ENCODE results near the gene GFRA1.

The GFRA1 gene

GRCh38 chr10:116126239-116126638, 146.8 kb downstream of the GFRA1 start:
- DNase-seq (ENCODE audit: low read depth) = no peak

- no peak for DNase-seq (ENCODE audit: low read depth)
Observed at GRCh38 chr10:116125180-116125579, 147.8 kb downstream of the GFRA1 start.

GRCh38 chr10:116124777-116125176, 148.2 kb downstream of the GFRA1 start:
- no peak for DNase-seq (ENCODE audit: low read depth)

- DNase-seq (ENCODE audit: low read depth) = no peak
Observed at GRCh38 chr10:116122664-116123063, 150.3 kb downstream of the GFRA1 start.

- DNase-seq (ENCODE audit: low read depth) = no peak
Observed at GRCh38 chr10:116121640-116122525, 151.1 kb downstream of the GFRA1 start.

- DNase-seq (ENCODE audit: low read depth) = no peak
Observed at GRCh38 chr10:116120688-116121455, 152.1 kb downstream of the GFRA1 start.

GRCh38 chr10:116118847-116119246, 154.2 kb downstream of the GFRA1 start:
- DNase-seq (ENCODE audit: low read depth) = no peak

GRCh38 chr10:116115797-116116196, 157.2 kb downstream of the GFRA1 start:
- no peak for DNase-seq (ENCODE audit: low read depth)

- DNase-seq (ENCODE audit: low read depth) = no peak
Observed at GRCh38 chr10:116115036-116115641, 157.9 kb downstream of the GFRA1 start.

- DNase-seq (ENCODE audit: low read depth) = no peak
Observed at GRCh38 chr10:116113721-116114501, 159.1 kb downstream of the GFRA1 start.

- no peak for DNase-seq (ENCODE audit: low read depth)
Observed at GRCh38 chr10:116112232-116113231, 160.5 kb downstream of the GFRA1 start.

GRCh38 chr10:116111483-116112095, 161.4 kb downstream of the GFRA1 start:
- DNase-seq (ENCODE audit: low read depth) = no peak

GRCh38 chr10:116110736-116111135, 162.3 kb downstream of the GFRA1 start:
- DNase-seq (ENCODE audit: low read depth) = no peak

GRCh38 chr10:116109881-116110280, 163.1 kb downstream of the GFRA1 start:
- DNase-seq (ENCODE audit: low read depth) = no peak

- DNase-seq (ENCODE audit: low read depth) = no peak
Observed at GRCh38 chr10:116109481-116109880, 163.5 kb downstream of the GFRA1 start.

- no peak for DNase-seq (ENCODE audit: low read depth)
Observed at GRCh38 chr10:116108095-116108494, 164.9 kb downstream of the GFRA1 start.

GRCh38 chr10:116106611-116107010, 166.4 kb downstream of the GFRA1 start:
- no peak for DNase-seq (ENCODE audit: low read depth)

GRCh38 chr10:116105264-116105663, 167.7 kb downstream of the GFRA1 start:
- DNase-seq (ENCODE audit: low read depth) = no peak

GRCh38 chr10:116104210-116104932, 168.6 kb downstream of the GFRA1 start:
- no peak for DNase-seq (ENCODE audit: low read depth)

- no peak for DNase-seq (ENCODE audit: low read depth)
Observed at GRCh38 chr10:116103668-116104067, 169.3 kb downstream of the GFRA1 start.

Data from activated T-cell treated with anti-CD3 and anti-CD28 coated beads for 24 hours (primary cell).